D721Med (cell line): ENCODE measurements around the gene L3MBTL2.

Experiments used
- DNase-seq: peaks from one replicate; pipeline ENCODE4 v3.0.0; 2011; ENCODE audit warnings: low spot score; ENCODE audit not compliant: insufficient read length
- FAIRE-seq: peaks from 2 replicates; lab custom pipeline; 2011; peaks lifted over from hg19 to GRCh38; lab: Jason Lieb, UNC
- CTCF ChIP-seq: IDR thresholded peaks from 2 replicates; pipeline ENCODE4 v1.5.1; 2012; ENCODE audit warnings: mild to moderate bottlenecking, control low read depth; ENCODE audit not compliant: insufficient read depth; ENCODE audit errors: missing control alignments

The L3MBTL2 gene

GRCh38 chr22:41273128-41273527 lies 68.0 kb downstream of the L3MBTL2 start:
- DNase-seq (no peak), FAIRE-seq (no peak)
- TF ChIP-seq CTCF: no peak

DNA sequence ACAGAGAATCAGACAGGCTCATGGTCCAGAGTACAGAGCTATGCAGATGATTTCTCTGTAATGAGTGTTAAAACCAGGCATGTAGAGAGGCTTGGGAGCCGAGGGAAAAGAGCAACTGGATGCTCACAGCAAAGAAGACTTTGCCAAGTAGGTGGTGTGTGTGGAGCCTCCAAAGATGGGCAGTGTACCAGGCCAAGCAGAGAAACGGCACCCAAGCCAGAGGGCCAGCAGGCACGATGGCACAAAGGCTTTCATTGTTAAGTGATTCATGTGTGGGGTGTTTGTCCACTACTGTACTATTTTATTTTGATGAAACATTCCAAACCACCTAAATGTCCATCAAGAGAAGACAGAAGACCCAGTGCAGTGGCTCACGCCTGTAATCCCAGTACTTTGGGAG lies 69.7 kb downstream of the L3MBTL2 start:
- no peak for TF ChIP-seq CTCF
- no peak for FAIRE-seq
- no peak for DNase-seq

GRCh38 chr22:41280065-41280464 lies 75.0 kb downstream of the L3MBTL2 start:
- DNase-seq (no peak), FAIRE-seq (no peak)
- no peak for TF ChIP-seq CTCF

- TF ChIP-seq CTCF: no peak
- FAIRE-seq (no peak), DNase-seq (no peak)
These were observed 75.7 kb downstream of the L3MBTL2 start for GRCh38 chr22:41280854-41281253.
